GM10266 (cell line): ENCODE data around the gene LRRC63.
A peak's percentile ranks its signal among the peaks of the same experiment; 100 is the strongest.

Experiments
- DNase-seq: peaks from one replicate; pipeline ENCODE4 v3.0.0; 2012; ENCODE audit errors: extremely low spot score
- CTCF ChIP-seq: IDR thresholded peaks from 2 replicates; pipeline ENCODE4 v1.5.1; 2012; ENCODE audit warnings: mild to moderate bottlenecking, low read depth; ENCODE audit not compliant: control insufficient read depth, insufficient read depth; ENCODE audit errors: missing control alignments

Gene LRRC63

DNA sequence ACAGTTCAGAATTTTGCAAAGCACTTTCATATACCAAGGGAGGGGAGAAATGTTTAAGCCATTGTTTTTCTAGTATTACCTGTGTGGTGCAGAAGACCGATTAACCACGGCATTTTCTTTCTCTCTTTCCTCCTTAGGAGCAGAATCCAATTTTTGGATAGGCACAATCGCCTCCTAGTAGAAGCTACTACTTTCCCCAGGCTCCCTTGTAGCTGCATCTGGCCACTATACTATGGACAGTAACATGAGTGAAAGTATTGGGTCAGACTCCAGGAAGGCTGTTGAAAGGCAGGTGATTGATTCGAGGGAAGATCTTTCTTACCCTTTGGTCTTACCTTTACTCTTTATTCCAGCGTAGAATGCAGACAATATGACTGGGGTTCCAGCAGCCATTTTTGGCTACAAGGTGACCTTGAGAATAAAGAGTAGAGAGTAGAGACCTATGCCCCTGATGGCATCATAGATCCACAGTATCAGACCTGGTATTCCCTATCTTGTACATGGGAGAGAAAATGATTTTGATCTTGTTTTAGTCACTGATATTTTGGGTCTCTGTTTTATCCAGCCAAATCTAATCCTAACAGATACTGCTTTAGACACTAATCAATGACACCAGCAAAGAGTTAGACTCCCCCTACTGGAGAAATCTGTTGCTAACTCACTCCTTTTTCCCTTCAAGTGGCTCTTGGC lies 77.0 kb downstream of the LRRC63 start:
- peak; percentile 51 for DNase-seq
- peak; percentile 63 for TF ChIP-seq CTCF

DNA sequence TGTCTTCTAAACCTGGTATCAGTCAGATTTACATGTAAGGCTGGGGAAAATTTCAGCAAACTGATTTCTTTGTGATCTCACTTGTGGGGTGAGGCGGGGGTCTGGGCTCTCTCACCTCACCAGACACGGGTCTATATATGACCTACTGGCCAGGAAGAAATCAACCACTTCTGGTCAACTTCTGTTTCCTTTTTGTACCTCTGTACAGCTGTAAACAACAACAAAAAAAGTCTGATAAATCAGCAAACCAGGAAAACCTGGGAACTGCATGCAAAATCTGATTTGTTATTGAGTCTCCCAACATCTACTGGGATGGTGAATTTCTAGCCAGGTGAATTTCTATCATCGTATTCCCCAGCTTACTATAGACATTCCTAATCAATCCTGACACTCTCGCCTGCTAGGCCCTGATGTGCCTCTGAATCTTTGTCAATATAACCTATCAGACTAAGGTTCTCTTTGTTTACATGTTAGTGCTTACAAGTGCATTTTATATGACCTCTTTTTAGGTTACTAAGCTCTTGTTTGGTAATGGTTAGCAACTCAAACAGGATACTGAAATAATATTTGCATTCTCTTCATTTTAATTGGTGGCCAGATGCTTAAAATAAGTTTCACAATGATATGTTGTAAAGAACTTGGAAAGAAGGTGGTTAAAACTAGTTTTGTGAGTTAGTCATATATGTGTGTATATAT lies 77.7 kb downstream of the LRRC63 start:
- DNase-seq = no peak
- no peak for TF ChIP-seq CTCF

DNA sequence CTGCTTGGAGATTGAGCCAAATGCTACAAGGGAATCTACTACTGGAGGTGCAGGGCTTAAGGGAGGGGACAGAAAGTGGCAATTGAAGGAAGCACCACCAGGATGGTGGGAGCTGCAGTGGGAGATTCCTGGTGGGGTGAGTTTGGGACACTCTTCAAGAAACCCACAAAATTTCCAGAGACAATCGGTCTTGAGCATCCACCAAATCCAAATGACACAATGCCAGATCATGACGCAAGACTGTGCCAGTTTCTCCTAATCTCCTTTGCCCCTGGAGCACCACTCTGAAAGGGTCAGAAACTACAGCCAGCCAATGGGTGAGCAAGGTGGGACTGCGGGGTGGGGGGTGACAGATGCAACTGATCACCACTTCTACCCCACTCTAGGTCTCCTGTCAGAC lies 78.7 kb downstream of the LRRC63 start:
- DNase-seq = no peak

DNA sequence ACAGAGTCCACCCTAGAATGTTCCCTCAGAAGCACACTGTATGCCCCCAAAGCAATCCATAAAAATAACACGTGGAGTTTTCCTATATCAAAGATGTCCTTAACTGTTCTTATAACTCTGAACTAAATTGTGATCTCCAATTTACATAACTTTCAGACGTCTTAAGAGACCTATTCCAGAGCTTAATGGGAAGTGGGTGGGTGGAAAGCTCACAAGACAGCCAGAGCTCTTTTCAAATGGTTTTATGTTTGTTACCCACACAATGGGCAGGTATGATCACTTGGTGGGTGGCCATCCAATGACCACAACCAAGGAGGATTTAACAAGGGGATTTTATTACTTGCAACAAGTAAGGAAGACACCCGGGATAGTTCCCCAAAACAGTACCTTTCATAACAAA lies 81.7 kb downstream of the LRRC63 start:
- no peak for DNase-seq
- no peak for TF ChIP-seq CTCF

More for the DNA sequence above, 78.7 kb downstream of the LRRC63 start:
- no peak for TF ChIP-seq CTCF

- no peak for DNase-seq
These were observed 83.9 kb downstream of the LRRC63 start for GRCh38 chr13:46295491-46296114.

GRCh38 chr13:46296115-46296822 lies 84.5 kb downstream of the LRRC63 start:
- no peak for DNase-seq

More at GRCh38 chr13:46295491-46296114, 83.9 kb downstream of the LRRC63 start:
- TF ChIP-seq CTCF = no peak

More at GRCh38 chr13:46296115-46296822, 84.5 kb downstream of the LRRC63 start:
- no peak for TF ChIP-seq CTCF
